Fibroblast of mammary gland (primary cell): ENCODE measurements around the gene NUMB.

Source experiments
- DNase-seq: peaks from one replicate; pipeline ENCODE4 v3.0.0-alpha.2; 2010; ENCODE audit warnings: low read depth
- H3K4me3 ChIP-seq: 2 replicates; pipeline ENCODE4 v1.5.1; 2011; ENCODE audit warnings: low read depth, mild to moderate bottlenecking, low read length, moderate library complexity; ENCODE audit not compliant: control insufficient read depth
- CTCF ChIP-seq: conservative IDR thresholded peaks from 2 replicates; pipeline ENCODE4 v1.5.1; 2011; ENCODE audit warnings: low read depth, low read length, inconsistent platforms; ENCODE audit not compliant: control insufficient read depth, insufficient read depth

The NUMB gene

GRCh38 chr14:73460691-73461127, 2.4 kb upstream of the NUMB start:
- no peak overlapping the region for H3K4me3 ChIP-seq
- TF ChIP-seq CTCF, result no peak
- DNase-seq, result peak; percentile 80

GRCh38 chr14:73459959-73460358, 1.6 kb upstream of the NUMB start:
- H3K4me3 ChIP-seq, result no peak overlapping the region
- TF ChIP-seq CTCF, result no peak
- DNase-seq, result no peak

DNA sequence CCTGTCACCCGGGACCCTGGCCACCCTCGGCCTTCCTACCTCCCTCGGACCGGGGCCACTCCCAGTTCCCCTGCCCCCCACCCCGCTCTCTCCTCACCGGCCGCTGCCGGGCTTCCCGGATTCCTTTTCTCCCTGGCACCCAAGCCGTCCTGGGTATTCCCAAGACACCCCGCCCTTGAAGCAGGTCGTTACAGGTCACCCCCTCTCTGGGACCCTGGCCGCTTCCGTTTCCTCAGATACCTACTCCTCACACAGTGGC, 493 bp downstream of the NUMB start:
- no peak for DNase-seq
- H3K4me3 ChIP-seq, result peak overlapping the region; percentile 87
- TF ChIP-seq CTCF, result no peak

DNA sequence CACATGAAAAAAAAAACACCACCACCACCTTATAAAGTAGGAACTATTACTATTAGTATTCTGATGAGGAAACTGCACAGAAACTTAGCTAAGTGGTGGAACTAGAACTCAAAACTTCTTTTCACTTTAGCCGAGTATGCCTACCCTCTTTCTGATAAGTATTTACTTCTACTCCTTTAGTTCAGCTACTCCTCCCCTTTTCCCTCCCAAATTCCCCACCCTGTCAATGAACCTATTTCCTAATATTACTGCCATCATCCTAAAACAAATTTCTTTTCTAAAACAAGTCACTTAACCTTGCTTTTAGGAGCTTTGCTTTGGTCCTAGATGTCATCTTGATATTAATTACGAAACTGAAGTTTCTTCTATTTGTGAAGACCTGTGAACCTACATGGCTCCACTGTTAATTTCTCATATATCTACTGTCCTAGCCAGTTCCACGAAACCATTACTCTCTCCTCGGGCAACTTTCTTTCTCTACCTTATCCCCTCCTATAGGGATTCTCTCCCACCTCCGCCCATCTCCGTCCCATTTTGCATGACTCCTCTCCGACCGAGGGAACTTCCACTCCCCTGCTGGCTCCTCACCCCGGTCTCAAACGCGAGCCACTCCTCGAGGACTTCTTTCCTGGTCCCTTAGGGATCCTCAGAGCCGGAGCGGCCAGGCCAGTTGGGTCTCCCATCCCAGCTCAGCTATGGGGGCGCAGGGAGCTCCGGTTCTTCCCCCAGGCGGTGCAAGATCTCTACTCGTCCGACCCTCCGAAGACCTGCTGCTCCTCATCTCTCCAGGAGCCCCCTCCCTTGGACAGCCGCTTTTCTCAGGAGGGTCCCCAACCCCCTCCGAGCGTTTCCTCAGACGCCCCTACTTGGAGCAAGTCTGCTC, 1.1 kb downstream of the NUMB start:
- no peak for TF ChIP-seq CTCF
- peak overlapping the region; percentile 87 for H3K4me3 ChIP-seq
- DNase-seq, result no peak

- peak overlapping the region; percentile 17 for H3K4me3 ChIP-seq
- no peak for DNase-seq
- TF ChIP-seq CTCF, result no peak
Measured at GRCh38 chr14:73455294-73455693, 3.1 kb downstream of the NUMB start.

- no peak for TF ChIP-seq CTCF
- no peak overlapping the region for H3K4me3 ChIP-seq
- DNase-seq, result peak; percentile 96
Measured at GRCh38 chr14:73452341-73453186, 5.8 kb downstream of the NUMB start.
